UCSD-AML1 (cell line): ENCODE measurements around the gene LARP7.
A peak's percentile ranks its signal among the peaks of the same experiment; 100 is the strongest.
"Not testable (repeated sequence)": the region's sequence is repeated elsewhere in the genome, so short reads cannot be mapped to it uniquely, and the experiment has no call there.

Experiments used
- DNase-seq: peaks from one replicate; lab custom pipeline; 2025; ENCODE audit not compliant: unreplicated experiment; lab: John Stamatoyannopoulos, UW

Gene LARP7

GRCh38 chr4:112636688-112637551 is at the start of gene LARP7, which contains the start of gene ZGRF1:
TSS of gene LARP7 (plus strand) at chr4:112637143. CDS start at chr4:112644670, 7,527 bp downstream.
TSS of gene ZGRF1 (minus strand) at chr4:112636909. CDS start at chr4:112633176, 3,733 bp downstream.
- peak; percentile 98 for DNase-seq

GRCh38 chr4:112589206-112589605 is 47.7 kb upstream of the LARP7 start:
- no peak for DNase-seq

GRCh38 chr4:112591593-112591992 is 45.4 kb upstream of the LARP7 start:
- no peak for DNase-seq

GRCh38 chr4:112592717-112593116 is 44.2 kb upstream of the LARP7 start:
- DNase-seq = no peak

- no peak for DNase-seq
Observed at GRCh38 chr4:112593438-112594133, 43.4 kb upstream of the LARP7 start.

GRCh38 chr4:112594993-112595392 is 42.0 kb upstream of the LARP7 start:
- no peak for DNase-seq

GRCh38 chr4:112604589-112604988 is 32.4 kb upstream of the LARP7 start:
- DNase-seq = no peak

- DNase-seq = not testable (repeated sequence)
Observed at GRCh38 chr4:112612814-112613213, 24.1 kb upstream of the LARP7 start.

GRCh38 chr4:112616984-112617383 is 20.0 kb upstream of the LARP7 start:
- DNase-seq = no peak

- no peak for DNase-seq
Observed at GRCh38 chr4:112626228-112626627, 10.7 kb upstream of the LARP7 start.

GRCh38 chr4:112633477-112634235 is 3.3 kb upstream of the LARP7 start:
- no peak for DNase-seq

GRCh38 chr4:112637552-112637866 is 566 bp downstream of the LARP7 start:
- no peak for DNase-seq

GRCh38 chr4:112642526-112642925 is 5.6 kb downstream of the LARP7 start:
- DNase-seq = no peak

GRCh38 chr4:112644595-112645535 is 7.9 kb downstream of the LARP7 start:
- not testable (repeated sequence) for DNase-seq

GRCh38 chr4:112645541-112646329 is 8.8 kb downstream of the LARP7 start:
- no peak for DNase-seq

GRCh38 chr4:112646632-112647537 is 9.9 kb downstream of the LARP7 start:
- DNase-seq = no peak

GRCh38 chr4:112647785-112648184 is 10.8 kb downstream of the LARP7 start:
- DNase-seq = no peak

GRCh38 chr4:112648263-112649054 is 11.5 kb downstream of the LARP7 start:
- DNase-seq = no peak
